Dermis blood vessel endothelial cell (primary cell): Measurements from ENCODE around the gene MTOR. TPM values are rescaled to one million over a fixed set of nuclear protein-coding genes. Genes with fewer than 3 reads are reported as not detected.
A peak's percentile ranks its signal among the peaks of the same experiment; 100 is the strongest.
"Not testable (repeated sequence)": the region's sequence is repeated elsewhere in the genome, so short reads cannot be mapped to it uniquely, and the experiment has no call there.

ENCODE experiments used
- DNase-seq: peaks from one replicate; pipeline ENCODE4 v3.0.0; 2010
- total RNA-seq: library from RNA; depleted of rRNA; stranded (reverse); fragments of >200 nt; gene quantifications from 2 replicates; pipeline ENCODE4 v1.2.3, GENCODE V29; 2014

Gene MTOR
- total RNA-seq, 1 donor from 2014 or later = 63.5 TPM

DNA sequence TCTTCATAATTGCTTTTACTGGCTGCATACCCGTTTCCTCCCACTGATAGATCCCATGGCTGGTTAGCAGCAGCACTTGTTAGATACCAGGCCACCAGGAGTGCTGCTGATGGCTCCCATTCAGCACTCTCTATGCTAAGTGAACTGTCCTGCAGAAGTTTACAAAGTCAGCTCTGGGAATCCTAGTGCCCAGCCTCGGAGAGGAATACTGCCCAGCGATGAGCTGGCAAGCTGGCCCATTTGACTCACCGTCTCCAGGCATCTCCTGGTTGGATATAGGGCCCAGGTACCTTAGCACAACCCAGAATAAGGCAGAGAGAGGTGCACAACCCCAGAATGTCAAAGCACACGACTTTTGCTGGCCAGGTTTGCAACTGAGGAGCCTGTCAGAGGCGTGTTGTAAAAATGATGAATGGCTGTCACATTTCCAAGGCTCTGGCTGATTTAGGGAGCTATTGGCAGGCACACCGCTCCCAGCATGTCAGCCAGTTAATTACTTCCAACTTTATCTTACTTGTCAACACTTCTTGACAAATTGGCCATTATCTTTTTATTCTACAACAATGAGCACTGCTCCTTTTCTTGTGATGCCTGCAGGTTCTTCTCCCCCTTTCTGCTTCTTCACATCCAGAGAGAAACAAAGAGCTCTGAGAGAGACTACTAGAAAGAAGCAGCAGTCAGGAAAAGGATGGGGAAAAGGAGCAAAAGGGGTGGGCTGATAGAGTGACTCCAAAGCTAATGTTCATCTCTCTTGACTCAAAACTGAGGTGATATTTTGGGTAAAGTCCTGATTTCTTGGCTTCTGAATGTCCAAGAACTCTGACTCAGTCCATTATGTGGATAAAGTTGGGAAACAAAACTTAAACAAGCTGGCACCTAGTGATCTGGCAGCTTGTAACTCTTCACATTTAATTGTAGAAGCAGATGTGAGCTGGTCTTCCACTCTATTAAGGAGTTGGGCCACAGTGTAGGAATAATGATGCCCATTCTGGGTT, 84.0 kb downstream of the MTOR start:
- DNase-seq = no peak

GRCh38 chr1:11176081-11176706, 86.2 kb downstream of the MTOR start:
- no peak for DNase-seq

GRCh38 chr1:11175461-11175860, 86.9 kb downstream of the MTOR start:
- no peak for DNase-seq

- no peak for DNase-seq
Measured at GRCh38 chr1:11174261-11174942, 87.9 kb downstream of the MTOR start.

DNA sequence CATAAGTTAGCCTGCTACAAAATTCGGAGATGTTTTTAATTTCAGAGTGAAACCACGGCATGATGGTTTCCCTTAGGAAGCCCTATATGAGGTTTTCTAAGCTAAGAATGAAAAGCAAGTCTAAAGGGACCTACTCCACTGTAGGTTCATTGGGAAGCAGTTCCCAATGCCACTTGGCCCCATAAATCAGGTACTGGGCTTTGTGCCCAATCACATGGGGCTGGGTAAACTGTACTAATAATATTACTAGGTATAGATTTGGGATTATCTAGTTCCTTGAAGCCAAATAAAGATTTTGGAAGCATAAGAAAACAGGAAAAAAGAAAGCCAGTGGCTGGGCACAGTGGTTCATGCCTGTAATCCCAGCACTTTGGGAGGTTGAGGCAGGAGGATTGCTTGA, 92.2 kb downstream of the MTOR start:
- DNase-seq = no peak

- no peak for DNase-seq
Measured at GRCh38 chr1:11169202-11169601, 93.1 kb downstream of the MTOR start.

DNA sequence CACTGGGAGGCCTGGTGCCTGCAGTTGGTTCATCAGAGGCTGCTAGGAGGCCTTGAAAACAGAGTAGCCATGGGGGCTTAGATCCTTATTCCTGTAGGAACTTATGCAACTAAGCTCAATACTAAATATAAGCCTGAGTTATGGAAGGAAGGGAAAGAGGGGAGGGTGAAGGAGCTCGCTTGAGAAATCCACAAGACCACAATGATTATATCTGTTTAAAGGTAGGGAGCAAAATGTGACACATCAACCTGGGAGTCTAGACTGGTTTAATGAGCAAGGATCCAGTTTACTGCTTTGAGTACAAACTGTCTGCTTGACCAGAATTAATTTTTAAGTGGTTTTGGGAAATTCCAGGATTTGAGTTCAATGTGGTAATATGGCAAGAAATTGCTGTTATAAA, 93.6 kb downstream of the MTOR start:
- DNase-seq = no peak

DNA sequence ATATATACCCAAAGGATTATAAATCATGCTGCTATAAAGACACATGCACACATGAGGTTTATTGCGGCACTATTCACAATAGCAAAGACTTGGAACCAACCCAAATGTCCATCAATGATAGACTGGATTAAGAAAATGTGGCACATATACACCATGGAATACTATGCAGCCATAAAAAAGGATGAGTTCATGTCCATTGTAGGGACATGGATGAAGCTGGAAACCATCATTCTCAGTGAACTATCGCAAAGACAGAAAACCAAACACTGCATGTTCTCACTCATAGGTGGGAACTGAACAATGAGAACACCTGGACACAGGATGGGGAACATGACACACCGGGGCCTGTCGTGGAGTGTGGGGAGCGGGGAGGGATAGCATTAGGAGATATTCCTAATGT, 95.6 kb downstream of the MTOR start:
- DNase-seq = not testable (repeated sequence)

- DNase-seq = not testable (repeated sequence)
Measured at GRCh38 chr1:11162752-11163151, 99.6 kb downstream of the MTOR start.

DNA sequence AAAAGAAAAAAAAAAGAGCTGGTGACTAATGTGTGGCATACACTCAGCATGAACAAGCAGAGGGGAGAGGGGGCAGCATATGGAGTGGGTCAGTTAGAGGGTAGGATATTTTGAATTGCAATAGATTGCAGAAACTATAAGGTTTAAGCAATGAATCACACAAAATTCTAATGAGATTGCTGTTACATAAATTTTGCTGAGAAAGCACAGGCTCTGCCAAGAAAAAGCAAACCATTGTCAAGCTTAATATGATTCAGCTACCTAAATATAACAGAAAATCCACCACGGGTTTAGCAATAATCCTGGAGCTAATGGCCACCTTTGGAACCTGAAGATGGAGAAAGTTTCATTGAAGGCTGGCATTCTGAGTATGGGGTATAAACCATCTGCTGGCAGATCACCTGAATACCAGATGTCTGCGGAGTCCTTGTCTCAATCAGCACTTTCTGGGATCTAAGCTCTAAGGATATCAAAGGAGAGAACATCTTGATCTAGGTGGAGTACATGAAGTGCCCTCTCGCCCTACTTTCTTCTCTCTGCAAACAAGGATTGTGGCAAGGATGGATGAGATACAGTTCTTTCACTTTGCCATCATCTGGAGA, 103.5 kb downstream of the MTOR start:
- peak; percentile 61 for DNase-seq

DNA sequence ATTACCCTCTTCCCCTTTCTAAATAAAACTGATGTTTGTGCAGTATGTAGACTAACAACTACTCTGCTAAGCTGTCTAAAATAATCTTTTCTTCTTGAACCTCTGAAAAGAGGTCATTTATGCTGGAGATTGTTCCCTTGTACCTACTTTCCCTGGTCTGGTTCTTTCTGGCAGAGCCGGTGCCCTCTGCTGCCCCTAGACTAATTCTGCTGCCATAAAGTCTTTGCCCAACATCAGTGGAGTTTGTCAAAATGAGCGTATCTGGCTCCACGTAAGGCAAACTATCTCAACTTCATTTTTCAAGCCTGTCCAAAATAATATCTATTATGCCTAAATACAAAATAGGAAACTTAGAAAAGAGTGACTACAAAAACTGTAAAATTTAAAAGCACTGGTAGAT, 104.1 kb downstream of the MTOR start:
- DNase-seq = no peak

DNA sequence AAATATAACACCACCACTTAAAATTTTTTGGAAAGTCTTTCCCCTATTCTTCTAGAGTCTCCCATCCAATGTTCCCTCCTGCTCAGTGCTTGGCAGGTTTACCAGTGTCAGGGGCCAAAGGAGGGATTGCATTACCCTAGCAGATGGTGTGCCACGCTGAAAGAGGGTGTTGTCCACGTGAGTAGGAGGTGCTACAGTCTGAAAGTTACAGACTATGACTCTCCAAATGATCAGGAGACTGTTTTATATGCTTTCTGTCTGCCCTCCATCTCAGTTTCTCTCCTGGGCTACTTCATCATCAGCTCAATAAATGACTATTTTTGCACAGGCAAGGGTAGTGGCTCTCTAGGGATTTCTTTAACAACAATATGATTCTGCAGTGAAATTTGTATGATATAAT, 104.5 kb downstream of the MTOR start:
- DNase-seq = no peak

GRCh38 chr1:11157394-11157793, 105.0 kb downstream of the MTOR start:
- DNase-seq = no peak

- DNase-seq = no peak
Measured at GRCh38 chr1:11156963-11157362, 105.4 kb downstream of the MTOR start.

GRCh38 chr1:11156441-11156840, 105.9 kb downstream of the MTOR start:
- DNase-seq = peak; percentile 70

GRCh38 chr1:11153184-11153583, 109.2 kb downstream of the MTOR start:
- DNase-seq = no peak

- DNase-seq = no peak
Measured at GRCh38 chr1:11152755-11153154, 109.6 kb downstream of the MTOR start.

GRCh38 chr1:11151826-11152612, 110.3 kb downstream of the MTOR start:
- DNase-seq = no peak

DNA sequence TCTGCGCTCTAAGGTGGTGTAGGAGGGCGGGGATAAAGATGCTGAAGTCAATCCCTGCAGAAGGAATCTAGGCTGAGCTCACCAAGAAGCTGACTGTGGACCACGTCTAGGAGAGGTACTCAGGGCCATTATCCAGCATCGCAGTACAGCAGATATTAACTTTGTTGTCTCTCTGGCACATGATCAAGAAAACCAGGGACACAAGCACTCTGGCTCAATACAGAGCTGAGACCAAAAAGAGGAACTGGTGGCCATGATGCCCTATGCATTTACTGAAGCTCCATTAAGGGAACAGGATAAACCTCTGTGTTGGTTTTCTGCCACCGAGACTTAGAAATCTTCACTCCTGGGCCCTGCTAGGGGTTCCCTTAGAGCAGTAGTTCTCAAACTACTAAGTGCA, 111.2 kb downstream of the MTOR start:
- no peak for DNase-seq

- no peak for DNase-seq
Measured at GRCh38 chr1:11150326-11150725, 112.0 kb downstream of the MTOR start.

GRCh38 chr1:11147197-11147770, 115.1 kb downstream of the MTOR start:
- DNase-seq = peak; percentile 77

DNA sequence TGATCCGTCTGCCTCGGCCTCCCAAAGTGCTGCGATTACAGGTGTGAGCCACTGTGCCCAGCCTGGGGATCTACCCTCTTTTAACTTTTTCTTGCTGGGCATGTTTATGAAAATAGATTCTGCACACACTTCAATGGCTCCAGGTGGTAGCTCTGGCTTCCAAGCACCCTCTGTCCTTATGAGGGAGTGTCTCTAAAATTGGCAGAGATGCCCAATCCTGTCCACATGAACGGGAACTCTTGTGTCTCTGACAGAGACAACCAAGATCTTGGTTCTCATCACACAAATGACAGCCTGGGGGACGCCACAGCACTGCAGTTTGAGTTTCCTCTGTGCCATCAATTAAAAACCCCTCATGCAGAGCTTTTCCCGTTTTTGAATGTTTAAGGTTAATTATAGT, 116.6 kb downstream of the MTOR start:
- DNase-seq = no peak
